Umbilical cord (tissue), 2 donors: ENCODE results near the gene ANXA11. TPM values are rescaled to one million over a fixed set of nuclear protein-coding genes. Genes with fewer than 3 reads are reported as not detected.
"Not testable (repeated sequence)": the region's sequence is repeated elsewhere in the genome, so short reads cannot be mapped to it uniquely, and the experiment has no call there.

ENCODE experiments used
- DNase-seq: peaks from one replicate; pipeline ENCODE4 v3.0.0-alpha.2; 2015; ENCODE audit warnings: low spot score
- total RNA-seq: library from RNA; depleted of rRNA; stranded (reverse); fragments of >200 nt; gene quantifications from one replicate; pipeline ENCODE4 v1.2.3, GENCODE V29; 2014; ENCODE audit warnings: low replicate concordance; ENCODE audit not compliant: insufficient read depth

The ANXA11 gene
- total RNA-seq = 65.0 TPM

GRCh38 chr10:80205477-80206276 is at the start of gene ANXA11:
ANXA11 (minus strand) TSS chr10:80205537; CDS start chr10:80172861, 32,676 bp downstream.
- DNase-seq = peak; percentile 86

- DNase-seq = not testable (repeated sequence)
Measured at GRCh38 chr10:80254726-80255125, 49.4 kb upstream of the ANXA11 start.

GRCh38 chr10:80253963-80254271 is 48.6 kb upstream of the ANXA11 start:
- DNase-seq = not testable (repeated sequence)

GRCh38 chr10:80253266-80253962 is 48.1 kb upstream of the ANXA11 start:
- no peak for DNase-seq

GRCh38 chr10:80252296-80252887 is 47.1 kb upstream of the ANXA11 start:
- no peak for DNase-seq

- DNase-seq = not testable (repeated sequence)
Measured at GRCh38 chr10:80251703-80252280, 46.5 kb upstream of the ANXA11 start.

GRCh38 chr10:80250399-80250798 is 45.1 kb upstream of the ANXA11 start:
- DNase-seq = not testable (repeated sequence)

- not testable (repeated sequence) for DNase-seq
Measured at GRCh38 chr10:80249906-80250305, 44.6 kb upstream of the ANXA11 start.

- not testable (repeated sequence) for DNase-seq
Measured at GRCh38 chr10:80247611-80248010, 42.3 kb upstream of the ANXA11 start.

- not testable (repeated sequence) for DNase-seq
Measured at GRCh38 chr10:80244371-80244770, 39.0 kb upstream of the ANXA11 start.

GRCh38 chr10:80242341-80242740 is 37.0 kb upstream of the ANXA11 start:
- DNase-seq = not testable (repeated sequence)

- not testable (repeated sequence) for DNase-seq
Measured at GRCh38 chr10:80236457-80236856, 31.1 kb upstream of the ANXA11 start.

GRCh38 chr10:80234331-80235235 is 29.2 kb upstream of the ANXA11 start:
- DNase-seq = not testable (repeated sequence)

GRCh38 chr10:80233871-80234270 is 28.5 kb upstream of the ANXA11 start:
- not testable (repeated sequence) for DNase-seq

GRCh38 chr10:80226723-80227122 is 21.4 kb upstream of the ANXA11 start:
- not testable (repeated sequence) for DNase-seq

GRCh38 chr10:80223031-80223419 is 17.7 kb upstream of the ANXA11 start:
- not testable (repeated sequence) for DNase-seq

- DNase-seq = not testable (repeated sequence)
Measured at GRCh38 chr10:80218878-80219277, 13.5 kb upstream of the ANXA11 start.

GRCh38 chr10:80214368-80214982 is 9.1 kb upstream of the ANXA11 start:
- not testable (repeated sequence) for DNase-seq

- DNase-seq = not testable (repeated sequence)
Measured at GRCh38 chr10:80212535-80213115, 7.3 kb upstream of the ANXA11 start.

- DNase-seq = peak; percentile 43
Measured at GRCh38 chr10:80211786-80212185, 6.4 kb upstream of the ANXA11 start.
